NCI-H748 (cell line): ENCODE measurements around the gene PSD2.

Experiments
- DNase-seq: peaks from one replicate; lab custom pipeline; 2025; ENCODE audit not compliant: unreplicated experiment; lab: John Stamatoyannopoulos, UW

The PSD2 gene

DNA sequence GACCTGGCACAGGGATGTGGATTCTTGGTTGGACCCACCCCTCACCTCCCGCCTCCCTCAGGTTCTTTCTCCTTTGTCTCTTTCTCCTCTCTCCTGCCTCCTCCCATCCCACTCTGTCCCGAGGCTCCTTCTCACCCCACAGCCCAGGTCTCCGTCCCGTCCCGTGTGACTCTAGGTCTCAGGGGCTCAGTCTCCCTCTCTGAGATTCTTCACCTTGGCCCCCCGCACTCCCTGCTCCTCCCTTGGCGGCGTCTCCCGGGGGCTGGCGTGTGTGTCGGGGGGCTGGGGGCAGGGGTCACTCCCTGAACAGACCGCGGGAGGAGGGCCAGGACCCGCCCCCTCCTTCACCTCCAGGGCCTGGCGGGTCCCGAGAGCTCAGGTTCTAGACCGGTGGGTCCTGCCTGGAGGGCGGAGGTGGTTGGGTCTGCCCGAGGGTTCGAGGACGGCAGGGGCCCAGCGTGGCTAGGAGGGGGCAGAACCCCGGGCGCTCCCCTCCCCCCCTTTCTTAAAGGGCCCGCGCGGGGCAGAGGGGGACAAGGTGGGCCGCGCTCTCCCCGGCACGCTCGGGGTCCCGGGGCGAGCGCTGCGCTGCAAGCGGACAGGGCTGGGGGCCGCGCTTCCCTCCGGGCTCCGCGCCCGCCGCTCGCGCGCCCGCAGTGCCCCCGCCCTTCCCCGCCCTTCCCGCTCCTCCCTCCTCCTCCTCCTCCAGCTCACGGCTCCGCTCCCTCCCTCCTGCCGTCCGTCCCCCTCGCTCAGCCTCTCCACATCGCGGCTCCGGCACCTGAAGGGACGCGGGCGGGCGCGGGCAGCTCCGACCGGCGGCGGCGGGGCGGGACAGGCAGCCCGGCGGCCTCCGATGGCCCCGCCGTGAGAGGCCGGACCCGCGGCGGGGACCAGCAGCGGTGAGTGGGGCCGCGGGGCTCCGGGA is at the start of gene PSD2:
Gene PSD2, plus strand, starts transcription at position 735 of the 928 bp plus-strand sequence. CDS start 13,633 bp downstream, outside the sequence.
- peak; percentile 67 for DNase-seq

- peak; percentile 62 for DNase-seq
Observed at GRCh38 chr5:139746691-139747582, 48.7 kb upstream of the PSD2 start.

DNA sequence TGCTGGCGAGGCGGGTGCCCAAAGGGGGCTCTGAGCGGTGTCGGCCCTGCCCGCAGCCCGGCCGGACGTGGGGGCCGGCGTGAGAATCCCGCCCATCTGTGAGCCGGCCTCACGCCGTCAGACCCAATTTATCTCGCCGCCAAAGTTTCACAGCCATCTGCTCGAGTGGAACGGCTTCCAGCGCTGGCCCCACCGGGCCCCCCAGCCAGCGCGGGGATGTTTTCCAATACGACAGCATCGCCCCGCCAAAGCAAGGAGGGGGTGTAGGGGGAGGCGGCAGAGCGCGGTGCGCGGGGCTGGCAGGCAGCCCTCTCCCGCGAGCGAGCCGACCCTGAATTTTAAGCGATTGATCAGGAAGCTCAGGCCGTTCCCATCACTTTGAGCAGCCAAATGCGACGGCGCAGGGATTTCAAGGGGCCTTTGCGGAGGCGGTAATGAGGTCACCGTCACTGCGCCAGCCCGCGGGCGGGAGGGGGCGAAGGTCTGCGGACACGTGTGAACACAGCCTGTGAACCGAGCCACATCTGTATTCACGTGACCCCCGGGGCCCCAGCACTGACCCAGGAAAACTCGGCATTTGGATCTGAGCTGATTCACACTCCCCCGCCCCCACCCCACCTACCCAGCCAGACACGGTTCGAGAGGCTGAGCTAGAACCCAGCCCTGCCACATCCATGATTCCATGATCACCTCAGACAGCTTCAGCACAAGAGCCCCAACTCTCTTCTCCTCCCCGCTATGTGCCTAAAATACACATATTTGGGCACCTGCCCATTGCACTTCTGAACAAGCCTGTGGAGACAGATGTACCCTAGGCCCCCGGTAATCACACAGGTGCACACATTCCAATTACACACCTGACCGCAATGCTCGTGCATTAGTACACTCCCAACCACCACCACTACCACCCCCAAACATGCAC is 47.8 kb upstream of the PSD2 start:
- peak; percentile 74 for DNase-seq

- peak; percentile 42 for DNase-seq
Observed at GRCh38 chr5:139748505-139748826, 47.1 kb upstream of the PSD2 start.

DNA sequence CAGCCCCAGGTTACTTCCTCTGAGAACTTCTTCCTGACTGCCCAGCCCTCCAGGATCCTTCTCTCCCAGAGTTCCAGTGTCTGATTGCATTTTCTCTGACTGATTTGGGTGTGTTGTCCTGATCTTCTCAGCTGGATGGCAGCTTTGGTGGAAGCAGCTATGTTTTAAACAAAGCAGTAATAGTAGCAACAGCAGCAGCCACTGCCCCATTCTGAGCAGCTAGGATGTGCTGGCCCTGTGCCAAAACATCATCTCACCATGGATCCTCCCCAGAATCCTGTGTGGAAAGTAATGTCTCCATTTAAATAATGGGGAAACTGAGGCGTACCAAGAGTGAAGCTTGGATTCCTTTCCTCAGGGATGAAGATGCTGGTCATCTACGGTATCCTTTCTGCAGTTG is 46.4 kb upstream of the PSD2 start:
- peak; percentile 36 for DNase-seq

- DNase-seq: no peak
Observed at GRCh38 chr5:139751236-139751635, 44.4 kb upstream of the PSD2 start.

- peak; percentile 55 for DNase-seq
Observed at GRCh38 chr5:139752506-139753473, 42.8 kb upstream of the PSD2 start.

GRCh38 chr5:139755892-139756671 is 39.5 kb upstream of the PSD2 start:
- peak; percentile 82 for DNase-seq

GRCh38 chr5:139756971-139757370 is 38.6 kb upstream of the PSD2 start:
- DNase-seq: no peak

DNA sequence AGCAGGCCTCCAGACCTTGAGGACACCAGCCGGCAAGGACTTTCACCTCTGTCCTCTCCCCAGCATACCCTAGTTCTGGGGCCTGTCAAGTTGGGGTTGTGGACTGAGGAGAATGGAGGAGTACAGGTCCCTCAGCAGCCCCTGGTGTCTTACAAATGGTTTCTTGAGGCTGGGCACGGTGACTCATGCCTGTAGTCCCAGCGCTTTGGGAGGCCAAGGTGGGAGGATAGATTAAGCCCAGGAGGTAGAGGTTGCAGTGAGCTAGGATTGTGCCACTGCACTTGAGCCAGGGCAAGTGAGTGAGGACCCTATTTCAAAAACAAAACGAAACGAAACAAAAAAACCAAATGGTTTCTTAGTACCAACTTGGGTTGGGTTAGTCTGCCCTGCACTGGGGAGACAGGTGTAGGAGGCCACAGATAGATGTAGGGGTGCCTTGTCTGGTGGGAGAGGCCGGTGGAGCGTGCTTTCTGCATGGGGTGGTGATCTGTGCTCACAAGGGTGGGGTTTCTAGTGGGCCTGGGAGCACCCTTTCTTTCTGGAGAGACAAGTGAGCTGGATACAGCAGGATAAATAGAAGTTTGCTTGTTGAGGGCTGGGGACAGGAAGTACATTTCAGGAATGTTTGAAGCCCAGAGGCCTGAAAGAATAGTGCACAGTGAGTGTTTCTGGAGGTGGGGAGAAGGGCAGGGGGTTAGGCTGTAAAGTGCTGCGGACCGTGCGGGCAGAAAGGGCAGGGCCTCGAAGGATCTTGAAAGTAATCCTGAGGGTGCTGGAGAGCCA is 37.7 kb upstream of the PSD2 start:
- no peak for DNase-seq

DNA sequence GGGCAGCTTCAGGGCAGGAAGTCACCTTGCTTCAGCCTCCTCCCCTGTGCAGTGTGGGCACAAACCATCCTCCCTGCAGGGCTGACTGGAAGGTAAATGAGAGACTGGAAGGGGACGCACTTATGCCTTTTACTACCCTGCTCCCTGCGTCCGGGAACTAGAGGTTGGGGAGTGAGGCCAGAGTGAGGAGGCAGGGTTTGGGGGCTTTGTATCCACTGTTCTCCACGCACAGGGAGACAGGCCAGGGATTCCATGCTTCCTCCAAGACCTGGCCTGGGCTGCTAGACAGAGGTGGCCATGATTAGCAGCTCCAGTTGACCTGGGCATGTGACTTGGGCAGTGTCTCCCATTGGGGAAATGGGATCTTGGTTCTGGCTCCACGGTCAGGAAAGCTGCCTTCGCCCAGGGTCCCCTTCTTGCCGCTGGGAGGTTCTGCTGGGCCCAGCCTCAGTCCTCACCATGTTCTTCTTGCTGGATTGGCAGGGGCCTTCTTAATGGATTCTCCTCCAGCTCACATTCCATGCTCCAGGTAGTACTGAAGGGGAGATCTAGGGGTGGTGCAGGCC is 37.0 kb upstream of the PSD2 start:
- no peak for DNase-seq

DNA sequence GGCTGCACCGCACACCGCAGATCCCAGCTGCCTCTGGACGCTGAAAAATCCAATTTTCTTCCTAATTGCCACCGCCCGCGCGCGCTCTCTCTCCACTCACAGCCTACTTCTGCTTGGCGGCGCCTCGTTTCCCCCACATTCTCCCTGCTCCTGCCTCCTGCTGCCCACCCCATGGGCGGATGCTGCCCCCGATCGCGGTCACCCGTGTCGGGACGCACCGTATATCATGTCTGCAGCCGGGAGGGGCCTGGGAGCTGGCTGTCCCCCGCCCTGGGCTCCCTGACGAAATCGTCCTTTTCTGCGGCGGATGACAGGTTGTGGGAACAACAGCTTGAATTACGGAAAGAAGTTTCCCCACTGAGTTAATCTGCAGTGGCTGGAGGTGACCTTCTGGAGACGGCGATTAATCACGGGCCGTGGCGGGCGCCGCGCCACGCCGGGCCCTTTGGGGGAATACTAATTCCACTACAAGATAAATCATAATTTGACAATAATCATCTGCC is 36.3 kb upstream of the PSD2 start:
- DNase-seq: no peak

DNA sequence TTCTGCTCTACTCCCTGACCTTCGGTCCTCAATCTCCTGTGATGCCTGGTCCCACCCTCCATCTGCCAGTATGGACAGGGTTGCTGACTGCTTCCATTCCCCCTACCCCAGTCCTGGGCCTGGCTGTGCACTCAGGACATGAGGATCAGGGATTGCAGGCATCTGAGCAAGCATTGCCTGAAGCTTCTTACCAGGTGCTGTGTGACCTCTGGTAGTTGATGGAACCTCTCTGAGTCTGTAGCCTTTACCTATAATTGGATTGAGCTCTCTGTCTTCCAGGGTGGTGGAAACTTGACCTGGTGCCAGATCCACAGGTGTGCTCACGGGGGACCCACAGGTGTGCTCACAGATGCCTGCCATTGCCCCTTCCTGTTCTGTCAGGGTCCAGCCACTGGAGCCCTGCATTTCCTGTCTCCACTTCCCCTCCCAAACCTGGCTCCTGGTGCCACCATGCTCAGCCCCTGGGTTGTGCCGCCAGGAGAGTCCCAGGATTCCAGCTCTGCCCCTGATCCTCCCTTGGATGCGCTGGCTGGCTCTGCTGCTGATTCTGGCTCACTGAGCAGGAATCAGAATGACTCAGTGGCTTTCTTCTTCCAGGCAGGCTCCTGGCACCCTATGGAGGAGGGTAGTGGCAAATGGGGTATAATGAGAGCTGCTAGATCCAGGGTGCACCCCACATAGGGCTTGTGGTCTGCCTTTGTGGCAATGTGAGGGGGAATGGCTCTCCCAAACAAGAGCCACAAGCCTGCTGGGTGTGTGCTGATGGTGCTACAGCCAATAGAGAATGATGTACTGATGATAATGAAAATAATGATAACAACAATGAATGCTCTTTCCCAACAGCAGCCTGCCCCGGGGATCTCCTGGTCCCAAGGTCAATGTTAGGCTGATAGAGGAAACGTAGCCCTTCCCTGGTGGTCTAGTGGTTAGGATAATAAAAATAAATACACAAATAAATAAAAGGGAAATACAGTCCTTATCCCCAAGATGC is 35.2 kb upstream of the PSD2 start:
- no peak for DNase-seq

DNA sequence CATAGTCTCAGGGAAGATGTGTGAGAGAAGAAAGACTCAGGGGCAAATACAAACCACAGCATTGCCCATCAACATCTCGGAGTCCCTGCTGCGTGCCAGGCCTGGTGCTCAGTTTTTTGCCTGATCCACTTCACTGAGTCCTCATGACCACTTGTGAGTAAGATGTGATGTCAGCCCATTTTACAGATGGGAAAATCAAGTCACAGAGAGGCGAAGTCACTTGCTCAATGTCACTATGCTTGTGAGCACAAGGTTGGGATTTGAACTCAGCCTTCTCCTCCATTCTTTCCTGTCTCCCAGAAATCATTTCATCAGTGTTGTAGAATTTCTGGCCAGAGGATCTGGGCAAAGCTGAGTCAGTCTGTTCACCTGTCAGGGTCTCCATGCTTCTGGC is 34.6 kb upstream of the PSD2 start:
- no peak for DNase-seq

DNA sequence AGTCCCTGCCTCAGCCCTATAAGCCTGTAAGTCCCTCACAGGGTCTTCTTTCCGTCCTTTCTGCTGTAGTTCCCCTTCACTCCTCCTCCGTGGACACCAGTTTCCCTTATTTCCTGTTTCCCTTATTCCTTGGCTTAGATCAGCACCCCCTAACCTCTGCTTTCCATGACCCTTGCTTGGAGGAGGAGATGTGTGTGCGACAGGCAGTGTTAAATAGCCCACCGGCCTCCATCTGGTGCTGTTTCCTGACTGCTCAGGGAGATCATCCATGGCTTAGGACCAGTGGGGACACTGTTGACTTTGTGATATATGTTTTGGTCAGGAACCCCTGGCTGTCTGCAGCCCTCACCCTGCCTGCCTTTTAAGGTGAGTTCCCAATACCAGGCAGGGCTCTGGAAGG is 34.1 kb upstream of the PSD2 start:
- DNase-seq: no peak

GRCh38 chr5:139762615-139763170 is 32.9 kb upstream of the PSD2 start:
- peak; percentile 36 for DNase-seq
